NCI-H82 (cell line): Measurements from ENCODE around the gene KRTAP5-3.
A peak's percentile ranks its signal among the peaks of the same experiment; 100 is the strongest.

Experiments
- DNase-seq: peaks from one replicate; lab custom pipeline; 2025; lab: John Stamatoyannopoulos, UW

The KRTAP5-3 gene

GRCh38 chr11:1642288-1643145 lies 34.3 kb upstream of the KRTAP5-3 start:
- DNase-seq = no peak

GRCh38 chr11:1641096-1641495 lies 32.8 kb upstream of the KRTAP5-3 start:
- DNase-seq = no peak

- DNase-seq = peak; percentile 52
Observed at GRCh38 chr11:1640076-1640946, 32.0 kb upstream of the KRTAP5-3 start.

GRCh38 chr11:1639666-1640065 lies 31.4 kb upstream of the KRTAP5-3 start:
- DNase-seq = no peak

GRCh38 chr11:1639102-1639620 lies 30.9 kb upstream of the KRTAP5-3 start:
- no peak for DNase-seq

GRCh38 chr11:1638344-1638743 lies 30.1 kb upstream of the KRTAP5-3 start:
- no peak for DNase-seq

- DNase-seq = no peak
Observed at GRCh38 chr11:1637628-1638027, 29.4 kb upstream of the KRTAP5-3 start.

GRCh38 chr11:1636291-1636950 lies 28.2 kb upstream of the KRTAP5-3 start:
- no peak for DNase-seq

- DNase-seq = no peak
Observed at GRCh38 chr11:1633864-1634263, 25.6 kb upstream of the KRTAP5-3 start.

GRCh38 chr11:1632053-1632714 lies 23.9 kb upstream of the KRTAP5-3 start:
- no peak for DNase-seq

- DNase-seq = no peak
Observed at GRCh38 chr11:1631066-1631568, 22.9 kb upstream of the KRTAP5-3 start.

GRCh38 chr11:1630271-1630670 lies 22.0 kb upstream of the KRTAP5-3 start:
- DNase-seq = no peak

GRCh38 chr11:1629326-1630185 lies 21.3 kb upstream of the KRTAP5-3 start, which contains the start of gene KRTAP5-5:
Gene KRTAP5-5, plus strand, starts transcription at chr11:1629775. Its CDS starts 66 bp downstream, at chr11:1629841.
- no peak for DNase-seq

GRCh38 chr11:1628506-1629325 lies 20.5 kb upstream of the KRTAP5-3 start:
- DNase-seq = peak; percentile 38

- no peak for DNase-seq
Observed at GRCh38 chr11:1625541-1625940, 17.3 kb upstream of the KRTAP5-3 start.

- DNase-seq = no peak
Observed at GRCh38 chr11:1624621-1625020, 16.4 kb upstream of the KRTAP5-3 start.

GRCh38 chr11:1623716-1624115 lies 15.5 kb upstream of the KRTAP5-3 start:
- no peak for DNase-seq

GRCh38 chr11:1622086-1622485 lies 13.8 kb upstream of the KRTAP5-3 start, which contains the start of gene KRTAP5-4:
Gene KRTAP5-4, minus strand, starts transcription at chr11:1622138. Its CDS starts 45 bp downstream, at chr11:1622093.
- DNase-seq = no peak

- DNase-seq = no peak
Observed at GRCh38 chr11:1619449-1619848, 11.2 kb upstream of the KRTAP5-3 start.
